H9 (cell line): ENCODE results near the gene NBR1. TPM values are rescaled to one million over a fixed set of nuclear protein-coding genes. Genes with fewer than 3 reads are reported as not detected.

Experiments
- DNase-seq: peaks from one replicate; pipeline ENCODE4 v3.0.0-alpha.2; 2017
- H2AFZ ChIP-seq: one replicate; pipeline ENCODE4 v1.6.1; 2013; ENCODE audit warnings: mild to moderate bottlenecking, low read length, control low read depth, moderate library complexity
- H2AK5ac ChIP-seq: 2 replicates; pipeline ENCODE4 v1.6.1; 2013; ENCODE audit warnings: low read length, control low read depth, mixed read lengths; ENCODE audit not compliant: insufficient read length
- H2BK120ac ChIP-seq: one replicate; pipeline ENCODE4 v1.6.1; 2013; ENCODE audit warnings: low read depth, mild to moderate bottlenecking, low read length, control low read depth, inconsistent platforms; ENCODE audit not compliant: poor library complexity, severe bottlenecking
- H2BK12ac ChIP-seq: 2 replicates; pipeline ENCODE4 v1.6.1; 2013; ENCODE audit warnings: low read length, control low read depth, mixed read lengths, low read depth; ENCODE audit not compliant: insufficient read length
- H2BK15ac ChIP-seq: 2 replicates; pipeline ENCODE4 v1.6.1; 2013; ENCODE audit warnings: low read depth, low read length, control low read depth
- H2BK20ac ChIP-seq: one replicate; pipeline ENCODE4 v1.6.1; 2013; ENCODE audit warnings: low read depth, mild to moderate bottlenecking, low read length, control low read depth, inconsistent platforms; ENCODE audit not compliant: poor library complexity, severe bottlenecking
- H2BK5ac ChIP-seq: 2 replicates; pipeline ENCODE4 v1.6.1; 2013; ENCODE audit warnings: low read length, control low read depth, mixed read lengths; ENCODE audit not compliant: insufficient read length
- H3K14ac ChIP-seq: 2 replicates; pipeline ENCODE4 v1.6.1; 2013; ENCODE audit warnings: low read length, control low read depth; ENCODE audit not compliant: insufficient read depth
- H3K18ac ChIP-seq: 2 replicates; pipeline ENCODE4 v1.6.1; 2013; ENCODE audit warnings: low read depth, mild to moderate bottlenecking, mixed read lengths, low read length, control low read depth; ENCODE audit not compliant: insufficient read length
- H3K23ac ChIP-seq: 2 replicates; pipeline ENCODE4 v1.6.1; 2013; ENCODE audit warnings: low read length, control low read depth, mixed read lengths, low read depth; ENCODE audit not compliant: insufficient read length
- H3K23me2 ChIP-seq: 2 replicates; pipeline ENCODE4 v1.6.1; 2013; ENCODE audit warnings: low read depth, mild to moderate bottlenecking, mixed read lengths, low read length, control low read depth; ENCODE audit not compliant: insufficient read length, poor library complexity, severe bottlenecking
- H3K27ac ChIP-seq: 2 replicates; pipeline ENCODE4 v1.5.1; 2013; ENCODE audit warnings: low read length, control low read depth, mixed read lengths, low read depth; ENCODE audit not compliant: insufficient read length
- H3K27me3 ChIP-seq: 2 replicates; pipeline ENCODE4 v1.6.1; 2013; ENCODE audit warnings: low read length, control low read depth, inconsistent platforms; ENCODE audit not compliant: insufficient read depth
- H3K4ac ChIP-seq: 2 replicates; pipeline ENCODE4 v1.6.1; 2013; ENCODE audit warnings: low read depth, mild to moderate bottlenecking, control low read depth, inconsistent platforms, low read length, moderate library complexity
- H3K4me1 ChIP-seq: 2 replicates; pipeline ENCODE4 v1.6.1; 2013; ENCODE audit warnings: low read length, control low read depth, inconsistent platforms; ENCODE audit not compliant: insufficient read depth
- H3K4me2 ChIP-seq: 2 replicates; pipeline ENCODE4 v1.6.1; 2013; ENCODE audit warnings: low read length, control low read depth, mixed read lengths; ENCODE audit not compliant: insufficient read length, insufficient read depth
- H3K56ac ChIP-seq: 2 replicates; pipeline ENCODE4 v1.6.1; 2013; ENCODE audit warnings: low read depth, mild to moderate bottlenecking, mixed read lengths, low read length, control low read depth; ENCODE audit not compliant: insufficient read length
- H3K79me1 ChIP-seq: 2 replicates; pipeline ENCODE4 v1.6.1; 2013; ENCODE audit warnings: low read depth, mild to moderate bottlenecking, moderate library complexity, low read length, control low read depth, inconsistent platforms; ENCODE audit not compliant: insufficient read depth, poor library complexity, severe bottlenecking
- H3K79me2 ChIP-seq: 2 replicates; pipeline ENCODE4 v1.6.1; 2013; ENCODE audit warnings: low read length, control low read depth, inconsistent platforms; ENCODE audit not compliant: insufficient read depth
- H3K9ac ChIP-seq: 2 replicates; pipeline ENCODE4 v1.6.1; 2013; ENCODE audit warnings: low read length, control low read depth, mixed read lengths; ENCODE audit not compliant: insufficient read length; ENCODE audit errors: extremely low read depth
- H3K9me3 ChIP-seq: one replicate; pipeline ENCODE4 v1.6.1; 2013; ENCODE audit warnings: low read depth, low read length, inconsistent platforms; ENCODE audit not compliant: control insufficient read depth
- H3T11ph ChIP-seq: one replicate; pipeline ENCODE4 v1.6.1; 2013; ENCODE audit warnings: mild to moderate bottlenecking, low read length, control low read depth, inconsistent platforms
- H4K20me1 ChIP-seq: one replicate; pipeline ENCODE4 v1.6.1; 2013; ENCODE audit not compliant: control insufficient read depth, insufficient read length, insufficient read depth
- H4K5ac ChIP-seq: 2 replicates; pipeline ENCODE4 v1.6.1; 2013; ENCODE audit warnings: low read depth, mild to moderate bottlenecking, mixed read lengths, low read length, control low read depth; ENCODE audit not compliant: insufficient read length
- H4K8ac ChIP-seq: replicated peaks from 2 replicates; pipeline ENCODE4 v1.6.1; 2013; ENCODE audit warnings: low read length, control low read depth, mixed read lengths, low read depth; ENCODE audit not compliant: insufficient read length
- H4K91ac ChIP-seq: 2 replicates; pipeline ENCODE4 v1.6.1; 2013; ENCODE audit warnings: low read depth, mild to moderate bottlenecking, moderate library complexity, mixed read lengths, low read length, control low read depth; ENCODE audit not compliant: insufficient read length
- H3K27ac Mint-ChIP-seq, 3 experiments: 2 replicates in 2 of 3; 3 replicates in 1 of 3; pipeline ENCODE4 v1.8.0; 2020 to 2021; ENCODE audit warnings: mixed read lengths in 3 of 3, mild to moderate bottlenecking in 1 of 3, moderate library complexity in 1 of 3
- H3K27me3 Mint-ChIP-seq: 2 replicates; pipeline ENCODE4 v1.8.0; 2021; ENCODE audit warnings: low read depth, mild to moderate bottlenecking, moderate library complexity, mixed read lengths
- H3K36me3 Mint-ChIP-seq, 3 experiments: 2 replicates in 2 of 3; 3 replicates in 1 of 3; pipeline ENCODE4 v1.8.0; 2020 to 2021; ENCODE audit warnings: low read depth in 3 of 3, mixed read lengths in 3 of 3; ENCODE audit not compliant: insufficient read depth in 1 of 3
- H3K4me1 Mint-ChIP-seq, 2 experiments: 2 replicates each; pipeline ENCODE4 v1.8.0; 2020; ENCODE audit warnings: mixed read lengths in 2 of 2
- H3K4me3 Mint-ChIP-seq, 2 experiments: 2 replicates in 1 of 2; 3 replicates in 1 of 2; pipeline ENCODE4 v1.8.0; 2020 to 2021; ENCODE audit warnings: mild to moderate bottlenecking in 2 of 2, mixed read lengths in 2 of 2, moderate library complexity in 1 of 2
- H3K9me3 Mint-ChIP-seq, 2 experiments: 2 replicates in 1 of 2; 3 replicates in 1 of 2; pipeline ENCODE4 v1.8.0; 2020; ENCODE audit warnings: mild to moderate bottlenecking in 2 of 2, mixed read lengths in 2 of 2, moderate library complexity in 1 of 2
- CTCF ChIP-seq: fragments of 200-600 bp; sonication (generic); conservative IDR thresholded peaks from 3 replicates; pipeline ENCODE4 v1.8.0; 2021; ENCODE audit warnings: antibody characterized with exemption, mild to moderate bottlenecking
- WGBS: extraction: QIAGEN DNeasy Blood & Tissue Kit; methylation state at CpG from one replicate; pipeline ENCODE4 v1.1.7; 2013; ENCODE audit warnings: missing lambda C conversion rate, low lambda C conversion rate, mixed read lengths; ENCODE audit not compliant: insufficient read length; ENCODE audit errors: extremely low coverage; 5-methylcytosine and 5-hydroxymethylcytosine counted together
- total RNA-seq: library from RNA; stranded (reverse); gene quantifications from 2 replicates; pipeline ENCODE4 v1.2.1, GENCODE V29; 2021

The NBR1 gene
- total RNA-seq, 1 experiment from 2014 or later, result 34.2 TPM

GRCh38 chr17:43175213-43176118, 4.5 kb downstream of the NBR1 start:
- no peak overlapping the region for H3K18ac ChIP-seq
- Mint-ChIP-seq H3K36me3 (peaks cover 3 to 19% (median 17%) of the 10 kb centered on the region in 3 experiments; a peak in 5 of 7 replicates), H3K4me3 (no peak overlapping the region), H3K4me1 (peaks cover 8 to 10% of the 10 kb centered on the region in 2 experiments), H3K9me3 (no peaks in the 10 kb centered on the region), H3K27me3 (no peaks in the 10 kb centered on the region), H3K27ac (peak overlapping the region in 1 of 3 experiments; percentile 15; a peak in 1 of 7 replicates)
- H4K20me1 ChIP-seq, result no peaks in the 10 kb centered on the region
- DNase-seq, result no peak
- H3K14ac ChIP-seq, result no peak overlapping the region
- TF ChIP-seq CTCF, result no peak
- H3K9me3 ChIP-seq, result no peaks in the 10 kb centered on the region
- no peak overlapping the region for H2BK5ac ChIP-seq
- H2AK5ac ChIP-seq, result no peak overlapping the region
- H3K56ac ChIP-seq, result no peak overlapping the region
- no peaks in the 10 kb centered on the region for H3K4me1 ChIP-seq
- no CpG with 5 or more reads among the region's 4 CpGs for WGBS
- no peak overlapping the region for H3T11ph ChIP-seq
- H2BK20ac ChIP-seq, result no peak overlapping the region
- H3K27me3 ChIP-seq, result no peaks in the 10 kb centered on the region
- H2BK120ac ChIP-seq, result no peak overlapping the region
- no peak overlapping the region for H4K91ac ChIP-seq
- H3K23ac ChIP-seq, result no peak overlapping the region
- H3K4me2 ChIP-seq, result no peak overlapping the region
- no peak overlapping the region for H2BK15ac ChIP-seq
- no peak overlapping the region for H3K27ac ChIP-seq
- H3K9ac ChIP-seq, result no peak overlapping the region
- no peak overlapping the region for H4K5ac ChIP-seq
- no peak overlapping the region for H4K8ac ChIP-seq
- no peak overlapping the region for H2BK12ac ChIP-seq
- H3K23me2 ChIP-seq, result peaks cover 7% of the 10 kb centered on the region
- H3K4ac ChIP-seq, result no peak overlapping the region
- H3K79me1 ChIP-seq, result peaks cover 5% of the 10 kb centered on the region
- H2AFZ ChIP-seq, result no peak overlapping the region
- no peaks in the 10 kb centered on the region for H3K79me2 ChIP-seq
